ENCODE measurements around the gene CEP350.

The CEP350 gene

GRCh38 chr1:180092931-180093650, 138.5 kb downstream of the CEP350 start:
- TF ChIP-seq, protein P1, sequence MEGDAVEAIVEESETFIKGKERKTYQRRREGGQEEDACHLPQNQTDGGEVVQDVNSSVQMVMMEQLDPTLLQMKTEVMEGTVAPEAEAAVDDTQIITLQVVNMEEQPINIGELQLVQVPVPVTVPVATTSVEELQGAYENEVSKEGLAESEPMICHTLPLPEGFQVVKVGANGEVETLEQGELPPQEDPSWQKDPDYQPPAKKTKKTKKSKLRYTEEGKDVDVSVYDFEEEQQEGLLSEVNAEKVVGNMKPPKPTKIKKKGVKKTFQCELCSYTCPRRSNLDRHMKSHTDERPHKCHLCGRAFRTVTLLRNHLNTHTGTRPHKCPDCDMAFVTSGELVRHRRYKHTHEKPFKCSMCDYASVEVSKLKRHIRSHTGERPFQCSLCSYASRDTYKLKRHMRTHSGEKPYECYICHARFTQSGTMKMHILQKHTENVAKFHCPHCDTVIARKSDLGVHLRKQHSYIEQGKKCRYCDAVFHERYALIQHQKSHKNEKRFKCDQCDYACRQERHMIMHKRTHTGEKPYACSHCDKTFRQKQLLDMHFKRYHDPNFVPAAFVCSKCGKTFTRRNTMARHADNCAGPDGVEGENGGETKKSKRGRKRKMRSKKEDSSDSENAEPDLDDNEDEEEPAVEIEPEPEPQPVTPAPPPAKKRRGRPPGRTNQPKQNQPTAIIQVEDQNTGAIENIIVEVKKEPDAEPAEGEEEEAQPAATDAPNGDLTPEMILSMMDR (conservative IDR thresholded peaks at IDR 0.05; ENCODE audit: low read depth, low read length): no peak

DNA sequence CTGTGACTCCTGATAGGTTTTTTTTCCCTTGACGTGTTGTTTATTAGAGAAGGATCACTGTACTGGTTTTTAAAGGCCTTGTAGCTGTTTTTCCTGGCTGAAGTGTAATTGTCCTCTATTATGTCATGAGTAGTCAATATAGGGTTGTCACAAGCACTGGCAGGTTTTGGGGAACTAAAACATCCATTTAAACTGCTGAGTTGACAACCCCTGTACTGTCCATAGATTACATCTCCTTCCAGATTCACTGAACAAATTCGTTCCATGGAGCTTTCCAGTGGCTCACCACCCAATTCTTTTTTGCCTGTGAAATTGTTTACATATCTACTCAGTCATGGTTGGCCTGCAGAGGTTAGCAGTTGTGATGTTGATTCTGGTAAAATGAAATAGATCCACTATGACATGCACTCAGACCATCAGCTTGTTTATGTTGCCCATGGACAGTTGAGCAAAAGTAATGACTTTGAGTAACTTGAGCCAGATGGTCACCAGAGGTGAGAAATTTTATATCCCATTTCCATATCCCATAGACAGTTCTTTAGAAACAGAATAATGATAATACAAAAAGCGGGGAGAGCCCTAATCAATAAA, 140.2 kb downstream of the CEP350 start:
- Histone ChIP-seq H4K20me1 (ENCODE audit: insufficient read depth) (no peaks in the 10 kb centered on the region), H3K4me3 (IDR thresholded peaks at IDR 0.05; ENCODE audit: insufficient read depth, low read depth, low read length) (no peak overlapping the region), H3K36me3 (ENCODE audit: insufficient read depth) (peaks cover 16% of the 10 kb centered on the region; the same call in 1 of the 2 replicates), H2AFZ (ENCODE audit: low read depth) (no peak overlapping the region), H3K79me2 (ENCODE audit: insufficient read depth, low read depth) (no peaks in the 10 kb centered on the region), H3K9ac (no peak overlapping the region), H3K27ac (no peak overlapping the region), H3K27me3 (ENCODE audit: insufficient read depth, low read depth) (no peaks in the 10 kb centered on the region), H3K4me1 (ENCODE audit: low read depth, poor library complexity, severe bottlenecking) (no peaks in the 10 kb centered on the region), H3K4me2 (no peak overlapping the region)
- TF ChIP-seq, protein P1 (conservative IDR thresholded peaks at IDR 0.05; ENCODE audit: low read depth, low read length): no peak

More at GRCh38 chr1:180092931-180093650, 138.5 kb downstream of the CEP350 start:
- Histone ChIP-seq H3K36me3 (ENCODE audit: insufficient read depth) (peaks cover 16% of the 10 kb centered on the region; the same call in 1 of the 2 replicates), H3K27me3 (ENCODE audit: insufficient read depth, low read depth) (no peaks in the 10 kb centered on the region), H3K9ac (no peak overlapping the region), H3K79me2 (ENCODE audit: insufficient read depth, low read depth) (no peaks in the 10 kb centered on the region), H4K20me1 (ENCODE audit: insufficient read depth) (no peaks in the 10 kb centered on the region), H3K27ac (no peak overlapping the region), H3K4me3 (IDR thresholded peaks at IDR 0.05; ENCODE audit: insufficient read depth, low read depth, low read length) (no peak overlapping the region), H2AFZ (ENCODE audit: low read depth) (no peak overlapping the region), H3K4me2 (no peak overlapping the region), H3K4me1 (ENCODE audit: low read depth, poor library complexity, severe bottlenecking) (no peaks in the 10 kb centered on the region)

GRCh38 chr1:180096584-180097325, 142.1 kb downstream of the CEP350 start:
- H3K4me3 ChIP-seq (IDR thresholded peaks at IDR 0.05; ENCODE audit: insufficient read depth, low read depth, low read length): no peak overlapping the region
- no peaks in the 10 kb centered on the region for H4K20me1 ChIP-seq (ENCODE audit: insufficient read depth)
- no peak overlapping the region for H3K4me2 ChIP-seq
- no peak overlapping the region for H2AFZ ChIP-seq (ENCODE audit: low read depth)
- TF ChIP-seq, protein P1 (conservative IDR thresholded peaks at IDR 0.05; ENCODE audit: low read depth, low read length): no peak
- H3K27ac ChIP-seq: no peak overlapping the region
- no peaks in the 10 kb centered on the region for H3K4me1 ChIP-seq (ENCODE audit: low read depth, poor library complexity, severe bottlenecking)
- H3K36me3 ChIP-seq (ENCODE audit: insufficient read depth): peaks cover 15% of the 10 kb centered on the region; the same call in 1 of the 2 replicates
- H3K9ac ChIP-seq: no peak overlapping the region
- no peaks in the 10 kb centered on the region for H3K27me3 ChIP-seq (ENCODE audit: insufficient read depth, low read depth)
- H3K79me2 ChIP-seq (ENCODE audit: insufficient read depth, low read depth): no peaks in the 10 kb centered on the region

DNA sequence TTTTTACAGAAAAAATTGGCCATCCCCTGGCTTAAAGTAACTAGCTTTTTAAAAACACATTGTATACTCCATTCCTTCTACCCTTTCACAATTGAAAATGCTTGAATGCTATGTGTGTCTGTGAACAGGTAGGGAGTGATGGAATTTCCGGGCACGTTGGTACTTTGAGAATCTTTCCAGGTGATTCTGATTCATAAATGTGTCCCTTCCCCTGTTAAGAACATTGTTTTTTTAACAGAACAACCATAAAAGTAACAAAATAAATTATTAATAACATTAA, 142.7 kb downstream of the CEP350 start:
- H4K20me1 ChIP-seq (ENCODE audit: insufficient read depth): no peaks in the 10 kb centered on the region
- peaks cover 10% of the 10 kb centered on the region; the same call in 1 of the 2 replicates for H3K36me3 ChIP-seq (ENCODE audit: insufficient read depth)
- no peaks in the 10 kb centered on the region for H3K4me1 ChIP-seq (ENCODE audit: low read depth, poor library complexity, severe bottlenecking)
- no peaks in the 10 kb centered on the region for H3K27me3 ChIP-seq (ENCODE audit: insufficient read depth, low read depth)
- no peaks in the 10 kb centered on the region for H3K79me2 ChIP-seq (ENCODE audit: insufficient read depth, low read depth)
- TF ChIP-seq, protein P1 (conservative IDR thresholded peaks at IDR 0.05; ENCODE audit: low read depth, low read length): no peak
- H3K9ac ChIP-seq: no peak overlapping the region
- no peak overlapping the region for H3K27ac ChIP-seq
- no peak overlapping the region for H3K4me2 ChIP-seq
- H2AFZ ChIP-seq (ENCODE audit: low read depth): no peak overlapping the region
- H3K4me3 ChIP-seq (IDR thresholded peaks at IDR 0.05; ENCODE audit: insufficient read depth, low read depth, low read length): no peak overlapping the region

Data from KMS-11 (cell line).